A549 (cell line): Measurements from ENCODE around the gene NUB1. TPM values are rescaled to one million over a fixed set of nuclear protein-coding genes. Genes with fewer than 3 reads are reported as not detected.

Source experiments
- ATAC-seq, 2 experiments: fragments of 200-7000 bp in 1 of 2; fragments of >200 bp in 1 of 2; cut with Nextera tagmentation in 1 of 2; cut with Tn5 transposase in 1 of 2; 3 replicates each; pipeline versions ENCODE4 v1.8.0 to v1.9.1; 2018 to 2020; ENCODE audit warnings: mild to moderate bottlenecking in 1 of 2, moderate library complexity in 1 of 2
- CTCF ChIA-PET: fragments of 300-600 bp; sonication (Branson Sonifier 250); formaldehyde crosslinking; extraction: SDS; loops from one replicate; lab custom pipeline; 2021; ENCODE audit warnings: antibody characterized with exemption, inconsistent platforms; lab: Yijun Ruan, JAX
- POLR2A ChIA-PET: fragments of 350-600 bp; formaldehyde crosslinking; extraction: SDS; loops from one replicate; lab custom pipeline; 2021; ENCODE audit warnings: antibody characterized with exemption, inconsistent platforms; lab: Yijun Ruan, JAX
- DNase-seq, 2 experiments: peaks; one replicate each; pipeline versions ENCODE4 v3.0.0 to v3.0.0-alpha.2; 2011 to 2016; ENCODE audit warnings: low read depth in 1 of 2, low spot score in 1 of 2
- FAIRE-seq: peaks from 2 replicates; lab custom pipeline; 2011; peaks lifted over from hg19 to GRCh38; lab: Jason Lieb, UNC
- H3K27ac ChIP-seq, 2 experiments: fragments of >200 bp; sonication (Bioruptor Twin); formaldehyde crosslinking; 3 replicates each; pipeline ENCODE4 v1.5.1; 2016 to 2017
- H3K4me1 ChIP-seq: fragments of >200 bp; sonication (Bioruptor Twin); formaldehyde crosslinking; 3 replicates; pipeline ENCODE4 v1.6.1; 2016
- H3K4me2 ChIP-seq: fragments of >200 bp; sonication (Bioruptor Twin); formaldehyde crosslinking; 3 replicates; pipeline ENCODE4 v1.6.1; 2016
- H3K4me3 ChIP-seq: fragments of >200 bp; sonication (Bioruptor Twin); formaldehyde crosslinking; 3 replicates; pipeline ENCODE4 v1.5.1; 2016
- H3K9me3 ChIP-seq: fragments of >200 bp; sonication (Bioruptor Twin); formaldehyde crosslinking; 3 replicates; pipeline ENCODE4 v1.6.1; 2016
- BCL3 ChIP-seq: fragments of >200 bp; sonication (Bioruptor Twin); formaldehyde crosslinking; IDR thresholded peaks from 3 replicates; pipeline ENCODE4 v1.6.1; 2016
- BHLHE40 ChIP-seq: IDR thresholded peaks from 2 replicates; pipeline ENCODE4 v1.6.1; 2012; ENCODE audit warnings: low read depth, low read length, inconsistent platforms
- E2F6 ChIP-seq: IDR thresholded peaks from 2 replicates; pipeline ENCODE4 v1.6.1; 2012; ENCODE audit warnings: low read depth, borderline replicate concordance
- FOSB ChIP-seq: fragments of 250-450 bp; sonication (Bioruptor Pico); IDR thresholded peaks from 2 replicates; pipeline ENCODE4 v1.5.0; 2020; ENCODE audit warnings: mild to moderate bottlenecking, moderate library complexity
- FOSL2 ChIP-seq, 2 experiments: fragments of 450-650 bp in 1 of 2; fragments of >200 bp in 1 of 2; sonication (Bioruptor Twin) in 1 of 2; formaldehyde crosslinking; IDR thresholded peaks; 2 replicates each; pipeline versions ENCODE4 v1.5.0 to v1.6.1; 2016 to 2020; ENCODE audit warnings: mild to moderate bottlenecking in 1 of 2, moderate library complexity in 1 of 2
- FOXS1 ChIP-seq: fragments of 250-450 bp; sonication (Bioruptor Pico); IDR thresholded peaks from 2 replicates; pipeline ENCODE4 v1.5.0; 2020; ENCODE audit warnings: mild to moderate bottlenecking, moderate library complexity
- HDAC2 ChIP-seq: fragments of 200-600 bp; sonication (generic); IDR thresholded peaks from 2 replicates; pipeline ENCODE4 v1.6.1; 2016
- HES2 ChIP-seq: fragments of >200 bp; sonication (Bioruptor Twin); formaldehyde crosslinking; IDR thresholded peaks from 2 replicates; pipeline ENCODE4 v1.6.1; 2016
- HEYL ChIP-seq: fragments of 250-450 bp; sonication (Bioruptor Pico); IDR thresholded peaks from 2 replicates; pipeline ENCODE4 v1.8.0; 2021; ENCODE audit warnings: mild to moderate bottlenecking, moderate library complexity
- HMGXB4 ChIP-seq: fragments of 250-450 bp; sonication (Bioruptor Pico); IDR thresholded peaks from 2 replicates; pipeline ENCODE4 v1.5.0; 2021; ENCODE audit warnings: mild to moderate bottlenecking, moderate library complexity, borderline replicate concordance
- HOXA7 ChIP-seq: fragments of 250-450 bp; sonication (Bioruptor Pico); IDR thresholded peaks from 2 replicates; pipeline ENCODE4 v1.5.0; 2020; ENCODE audit warnings: mild to moderate bottlenecking, moderate library complexity
- KDM1A ChIP-seq: fragments of 200-600 bp; sonication (generic); IDR thresholded peaks from 2 replicates; pipeline ENCODE4 v1.6.1; 2016; ENCODE audit warnings: low read depth, mild to moderate bottlenecking
- MAFK ChIP-seq: fragments of 450-650 bp; IDR thresholded peaks from 2 replicates; pipeline ENCODE4 v1.6.1; 2014; ENCODE audit not compliant: partially characterized antibody
- MAZ ChIP-seq: fragments of 150-350 bp; IDR thresholded peaks from 2 replicates; pipeline ENCODE4 v1.6.1; 2014; ENCODE audit warnings: antibody characterized with exemption, low read depth, low read length, borderline replicate concordance
- MYC ChIP-seq: IDR thresholded peaks from 2 replicates; pipeline ENCODE4 v1.6.1; 2012; ENCODE audit warnings: mild to moderate bottlenecking, inconsistent platforms, low read length, improper control_type of control experiment, borderline replicate concordance
- NPAS2 ChIP-seq: fragments of 250-450 bp; sonication (Bioruptor Pico); IDR thresholded peaks from 2 replicates; pipeline ENCODE4 v1.8.0; 2022; ENCODE audit warnings: mild to moderate bottlenecking, moderate library complexity, borderline replicate concordance
- NR3C1 ChIP-seq: fragments of >200 bp; sonication (Bioruptor Twin); formaldehyde crosslinking; IDR thresholded peaks from 3 replicates; pipeline ENCODE4 v1.6.1; 2017
- PBX3 ChIP-seq: IDR thresholded peaks from 2 replicates; pipeline ENCODE4 v1.6.1; 2012
- RARB ChIP-seq: fragments of 250-450 bp; sonication (Bioruptor Pico); IDR thresholded peaks from 2 replicates; pipeline ENCODE4 v1.8.0; 2021; ENCODE audit warnings: mild to moderate bottlenecking, moderate library complexity
- TP53 ChIP-seq: fragments of 250-450 bp; sonication (Bioruptor Pico); IDR thresholded peaks from 2 replicates; pipeline ENCODE4 v1.5.0; 2021; ENCODE audit warnings: mild to moderate bottlenecking, moderate library complexity
- ZSCAN20 ChIP-seq: fragments of 250-450 bp; sonication (Bioruptor Pico); IDR thresholded peaks from 2 replicates; pipeline ENCODE4 v1.8.0; 2022; ENCODE audit warnings: mild to moderate bottlenecking, moderate library complexity
- WGBS: methylation state at CpG from one replicate; pipeline ENCODE4 v1.1.6; 2017; ENCODE audit errors: missing lambda C conversion rate; 5-methylcytosine and 5-hydroxymethylcytosine counted together
- polyA plus RNA-seq, 4 experiments: library from polyadenylated mRNA; depleted of rRNA in 3 of 4; stranded (reverse); fragments of >200 nt; fragmentation: RNase III in 1 of 4; extraction: RNeasy Plus Mini Kit Qiagen cat#74134 plus additional on column Dnase treatment in 1 of 4; gene quantifications; 2 replicates in 3 of 4; 3 replicates in 1 of 4; pipeline ENCODE4 v1.2.3, GENCODE V29; 2011 to 2017

NUB1 gene
- polyA plus RNA-seq, 2 of the 4 experiments (the other 2 are of a cell fraction) = 45.0 to 105 TPM

GRCh38 chr7:151374726-151375125 is 33.1 kb downstream of the NUB1 start:
- Histone ChIP-seq H3K4me3 (no peak overlapping the region), H3K27ac (no peak overlapping the region), H3K4me2 (no peak overlapping the region), H3K9me3 (no peaks in the 10 kb centered on the region), H3K4me1 (no peaks in the 10 kb centered on the region)
- TF ChIP-seq PBX3 (no peak), MAZ (no peak), FOXS1 (CRISPR knock-in tag) (no peak), NPAS2 (no peak), RARB (CRISPR knock-in tag) (no peak), TP53 (no peak), KDM1A (no peak), HES2 (no peak), E2F6 (no peak), NR3C1 (no peak), FOSB (CRISPR knock-in tag) (no peak), BHLHE40 (no peak), HOXA7 (no peak), ZSCAN20 (CRISPR knock-in tag) (no peak)
- POLR2A ChIA-PET = no interaction called here
- DNase-seq = no peak
- no peak for ATAC-seq
- 83% methylated on average over 9 of the region's 15 CpGs for WGBS
- CTCF ChIA-PET = interaction anchor here (1.2 to 21.5 kb wide), 4 partner anchors 20 to 73 kb away, joined by 3 to 438 read pairs (median 4); partner anchors contain the start of gene CRYGN
- no peak for FAIRE-seq

GRCh38 chr7:151375530-151376217 is 34.1 kb downstream of the NUB1 start:
- no peak overlapping the region for H3K4me2 ChIP-seq
- H3K4me1 ChIP-seq = no peaks in the 10 kb centered on the region
- no peak for DNase-seq
- WGBS = 83% methylated on average over 9 of the region's 10 CpGs
- TF ChIP-seq BCL3 (no peak), HMGXB4 (CRISPR knock-in tag) (no peak), MAFK (no peak), HEYL (CRISPR knock-in tag) (no peak), MYC (no peak), ZSCAN20 (CRISPR knock-in tag) (no peak), FOSL2 (IDR thresholded peaks at IDR 0.05) (no peak), FOSL2 (CRISPR knock-in tag; IDR thresholded peaks at IDR 0.05) (no peak), HDAC2 (no peak)
- TF ChIP-seq, all 56 proteins: peak for 0
- Histone ChIP-seq H3K27ac (no peak overlapping the region), H3K9me3 (no peaks in the 10 kb centered on the region), H3K4me3 (no peak overlapping the region)
- ChIA-PET POLR2A (no interaction called here), CTCF (interaction anchor here (1.2 to 21.5 kb wide), 4 partner anchors 9 to 72 kb away, joined by 3 to 438 read pairs (median 4); partner anchors contain the start of gene CRYGN)
- FAIRE-seq (no peak), ATAC-seq (no peak)
